Subcutaneous adipose tissue (tissue), 4 donors: ENCODE data around the gene RHCG. TPM values are rescaled to one million over a fixed set of nuclear protein-coding genes. Genes with fewer than 3 reads are reported as not detected.

Experiments used
- CTCF ChIP-seq: fragments of 450-650 bp; IDR thresholded peaks from one replicate; pipeline ENCODE4 v1.5.1; 2016; ENCODE audit warnings: low read depth, mild to moderate bottlenecking, control low read depth, antibody characterized with exemption, moderate library complexity
- total RNA-seq, 4 donors: library from RNA; depleted of rRNA; stranded (reverse); fragments of >200 nt; gene quantifications; one replicate each; pipeline ENCODE4 v1.1.0, GENCODE V29; 2016

Gene RHCG
- total RNA-seq, 4 donors from 2014 or later: 0.82 to 1.9 TPM; not detected in 2

GRCh38 chr15:89530976-89531375 is 34.6 kb upstream of the RHCG start:
- TF ChIP-seq CTCF: no peak

DNA sequence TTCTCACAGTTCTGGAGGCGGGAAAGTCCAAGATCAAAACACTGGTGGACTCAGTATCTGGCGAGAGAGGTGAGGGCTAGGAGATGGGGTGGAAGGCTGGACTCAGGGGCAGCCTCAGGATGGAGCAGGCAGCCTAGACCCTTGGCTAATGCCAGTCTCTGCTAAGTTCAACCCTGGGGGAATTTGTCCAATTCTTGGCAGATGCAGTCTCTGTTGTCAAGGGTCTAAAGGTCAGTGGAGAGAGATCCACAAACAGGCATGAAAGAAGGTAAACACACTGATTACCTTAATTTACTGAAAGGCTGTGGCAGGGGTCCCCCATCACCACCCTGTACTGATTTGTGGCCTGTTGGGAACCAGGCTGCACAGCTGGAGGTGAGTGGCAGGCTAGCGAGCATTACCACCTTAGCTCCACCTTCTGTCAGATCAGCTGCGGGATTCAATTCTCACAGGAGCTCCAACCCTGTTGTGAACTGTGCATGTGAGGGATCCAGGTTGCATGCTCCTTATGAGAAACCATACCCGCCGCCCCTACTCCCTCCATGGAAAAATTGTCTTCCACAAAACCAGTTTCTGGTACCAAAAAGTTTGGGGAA is 32.5 kb upstream of the RHCG start:
- no peak for TF ChIP-seq CTCF

GRCh38 chr15:89526601-89527441 is 30.4 kb upstream of the RHCG start:
- no peak for TF ChIP-seq CTCF

DNA sequence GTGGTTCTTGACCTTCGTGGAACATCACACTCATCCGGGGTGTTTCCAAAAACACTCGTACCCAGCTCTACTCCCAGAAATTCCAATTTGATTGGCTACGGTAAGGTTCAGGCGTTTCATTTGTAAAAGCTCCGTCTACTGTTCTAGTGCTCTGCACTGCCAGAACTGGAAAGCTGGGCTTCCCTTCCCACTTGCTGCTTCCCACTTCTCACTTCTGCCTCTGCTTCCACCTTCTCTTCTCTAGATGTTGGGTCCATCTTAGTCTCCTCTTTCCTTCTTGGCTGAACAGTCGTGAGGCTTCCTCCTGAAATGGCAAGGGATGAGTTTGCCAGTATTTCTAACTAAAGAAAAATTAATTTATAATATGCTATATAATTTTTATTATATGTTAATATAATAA is 29.8 kb upstream of the RHCG start:
- no peak for TF ChIP-seq CTCF

GRCh38 chr15:89524184-89524583 is 27.8 kb upstream of the RHCG start:
- no peak for TF ChIP-seq CTCF

DNA sequence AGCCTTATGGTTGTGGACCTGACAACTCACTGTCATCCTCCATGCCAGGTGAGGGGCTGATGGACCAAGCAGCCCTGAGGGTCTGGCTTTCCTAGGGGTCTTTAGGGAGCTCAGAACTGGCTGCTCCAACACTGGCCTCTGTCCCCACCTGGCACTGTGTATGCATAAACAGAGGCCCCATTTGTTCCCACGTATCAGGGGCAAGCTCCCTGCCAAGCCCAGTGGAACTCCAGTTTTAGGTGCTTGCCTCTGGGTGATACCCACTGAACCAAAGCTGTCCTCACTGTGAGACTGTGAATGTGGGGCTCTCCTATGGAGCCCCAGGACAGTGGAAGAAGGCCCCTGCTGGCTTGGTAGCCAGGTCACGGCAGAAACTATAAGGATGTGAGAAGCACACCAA is 26.7 kb upstream of the RHCG start:
- TF ChIP-seq CTCF: no peak

- no peak for TF ChIP-seq CTCF
Measured at GRCh38 chr15:89521605-89522004, 25.2 kb upstream of the RHCG start.
